ENCODE data around the gene DLX5. TPM values are rescaled to one million over a fixed set of nuclear protein-coding genes. Genes with fewer than 3 reads are reported as not detected.

DLX5 gene
- total and polyA plus RNA-seq, 9 donors, result 0.27 to 7.9 (median 1.0) TPM; not detected in 1

DNA sequence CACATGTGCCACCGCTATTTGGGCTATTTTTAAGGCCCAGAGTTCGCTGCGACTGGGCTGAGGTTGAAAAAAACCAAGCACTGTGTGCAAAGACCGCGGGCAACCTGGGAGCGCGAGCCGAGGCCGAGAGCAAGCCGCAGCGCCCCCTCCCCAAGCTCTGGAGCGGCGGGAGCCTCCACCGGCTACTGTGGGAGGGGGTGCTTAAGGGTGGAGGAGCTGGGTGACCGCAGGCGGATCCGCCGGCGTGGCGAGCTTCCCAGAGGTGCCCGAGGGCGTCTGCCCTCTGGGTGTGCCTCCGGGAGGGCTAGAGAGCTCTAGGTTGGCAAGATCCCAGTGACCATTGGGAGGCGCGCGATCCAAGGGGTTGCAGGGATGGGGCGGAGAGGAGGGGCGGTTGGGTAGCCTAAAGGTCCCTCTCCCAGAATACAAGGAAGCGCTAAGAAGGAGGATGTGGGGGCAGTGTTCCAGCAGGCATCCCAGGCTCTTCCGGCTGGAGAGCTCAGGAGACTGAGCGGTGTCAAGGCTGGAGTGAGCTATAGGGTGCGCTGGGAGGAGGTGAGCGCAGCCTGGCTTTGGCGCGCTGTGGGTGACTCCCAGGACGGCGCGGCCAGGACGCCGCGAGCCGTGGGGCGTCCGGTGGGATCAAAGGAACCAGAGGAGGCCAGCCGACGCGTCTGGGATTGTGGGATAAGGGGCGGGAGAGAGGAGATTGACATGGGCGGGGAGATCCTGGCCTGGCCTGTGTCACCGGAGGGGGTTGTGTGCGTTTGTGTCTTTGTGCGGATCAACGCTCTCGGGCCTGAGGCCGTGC lies 8.0 kb downstream of the DLX5 start:
- peaks cover 7% of the 10 kb centered on the region for H3K4me1 ChIP-seq (ENCODE audit: insufficient read depth)
- no peak overlapping the region for H3K27ac ChIP-seq
- TF ChIP-seq POLR2A (IDR thresholded peaks at IDR 0.05) (no peak), EP300 (IDR thresholded peaks at IDR 0.05) (no peak)
- TF ChIP-seq, protein P1, sequence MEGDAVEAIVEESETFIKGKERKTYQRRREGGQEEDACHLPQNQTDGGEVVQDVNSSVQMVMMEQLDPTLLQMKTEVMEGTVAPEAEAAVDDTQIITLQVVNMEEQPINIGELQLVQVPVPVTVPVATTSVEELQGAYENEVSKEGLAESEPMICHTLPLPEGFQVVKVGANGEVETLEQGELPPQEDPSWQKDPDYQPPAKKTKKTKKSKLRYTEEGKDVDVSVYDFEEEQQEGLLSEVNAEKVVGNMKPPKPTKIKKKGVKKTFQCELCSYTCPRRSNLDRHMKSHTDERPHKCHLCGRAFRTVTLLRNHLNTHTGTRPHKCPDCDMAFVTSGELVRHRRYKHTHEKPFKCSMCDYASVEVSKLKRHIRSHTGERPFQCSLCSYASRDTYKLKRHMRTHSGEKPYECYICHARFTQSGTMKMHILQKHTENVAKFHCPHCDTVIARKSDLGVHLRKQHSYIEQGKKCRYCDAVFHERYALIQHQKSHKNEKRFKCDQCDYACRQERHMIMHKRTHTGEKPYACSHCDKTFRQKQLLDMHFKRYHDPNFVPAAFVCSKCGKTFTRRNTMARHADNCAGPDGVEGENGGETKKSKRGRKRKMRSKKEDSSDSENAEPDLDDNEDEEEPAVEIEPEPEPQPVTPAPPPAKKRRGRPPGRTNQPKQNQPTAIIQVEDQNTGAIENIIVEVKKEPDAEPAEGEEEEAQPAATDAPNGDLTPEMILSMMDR (IDR thresholded peaks at IDR 0.05), result no peak
- intact Hi-C loops (cut with DNase I), result no loop called here
- H3K4me3 ChIP-seq, result no peak overlapping the region
- 2 to 3% (median 2%) methylated on average over 51 to 54 of the region's 55 CpGs for WGBS, 3 donors
- no peaks in the 10 kb centered on the region for H3K9me3 ChIP-seq
- DNase-seq, result no peak
- no peaks in the 10 kb centered on the region for H3K27me3 ChIP-seq
- H3K36me3 ChIP-seq, result no peaks in the 10 kb centered on the region

DNA sequence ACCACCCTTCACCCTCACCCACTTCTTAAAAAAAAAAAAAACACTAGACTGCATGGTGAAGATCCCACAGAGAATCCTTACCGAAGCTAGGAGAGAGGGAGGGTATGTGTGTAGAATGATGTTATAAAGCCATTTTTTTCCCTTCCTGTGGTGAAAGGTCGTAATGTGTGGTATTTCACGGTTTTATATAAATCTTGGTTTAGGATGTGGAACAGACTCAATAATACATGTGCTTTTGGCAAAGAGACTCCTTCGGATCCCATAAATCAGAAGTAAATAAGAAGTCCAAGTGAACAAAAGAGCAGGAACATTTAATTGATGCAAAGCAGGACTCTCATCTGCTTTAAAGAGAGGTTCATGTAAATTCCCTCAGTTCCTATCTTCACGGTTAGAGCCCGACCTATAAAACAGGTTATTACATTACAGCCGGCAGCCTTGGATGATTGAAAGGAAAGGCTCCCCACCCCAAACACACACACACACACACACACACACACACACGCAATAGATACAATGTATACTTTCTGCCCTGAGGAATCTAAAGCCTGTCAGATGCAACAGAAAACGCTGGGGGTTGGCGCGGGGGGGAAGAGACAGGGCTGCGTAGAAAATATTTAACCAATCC lies 8.8 kb downstream of the DLX5 start:
- H3K4me1 ChIP-seq (ENCODE audit: insufficient read depth), result peaks cover 7% of the 10 kb centered on the region
- H3K27me3 ChIP-seq, result no peaks in the 10 kb centered on the region
- DNase-seq, result no peak
- no peak overlapping the region for H3K4me3 ChIP-seq
- 5 to 11% (median 10%) methylated on average over 12 of the region's 12 CpGs for WGBS, 3 donors
- intact Hi-C loops (cut with DNase I), result no loop called here
- no peak for TF ChIP-seq POLR2A (IDR thresholded peaks at IDR 0.05)
- TF ChIP-seq EP300 (IDR thresholded peaks at IDR 0.05), result no peak
- TF ChIP-seq, protein P1 (IDR thresholded peaks at IDR 0.05), result no peak
- H3K27ac ChIP-seq, result no peak overlapping the region
- no peaks in the 10 kb centered on the region for H3K9me3 ChIP-seq
- H3K36me3 ChIP-seq, result no peaks in the 10 kb centered on the region

DNA sequence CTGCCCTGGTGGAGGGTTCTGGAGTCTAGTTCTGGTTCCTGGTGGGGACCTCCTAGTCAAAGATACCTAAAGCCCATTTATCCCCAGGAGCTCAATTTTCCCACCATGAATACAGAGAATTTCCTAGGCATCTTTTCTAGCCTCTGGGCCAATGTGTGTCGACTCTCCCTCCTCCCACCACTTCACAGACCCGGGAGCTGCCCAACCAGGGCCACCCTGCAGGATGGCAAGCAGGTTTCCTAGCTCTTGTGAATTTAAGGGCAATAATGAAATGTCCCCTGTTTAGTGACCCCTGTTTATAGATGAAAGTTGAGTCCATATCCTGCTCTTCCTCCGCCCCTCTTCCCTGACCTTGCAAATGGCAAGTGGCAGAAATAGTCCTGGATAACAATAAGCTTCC lies 9.4 kb downstream of the DLX5 start:
- WGBS, 3 donors, result 13 to 36% (median 28%) methylated on average over 3 of the region's 3 CpGs
- no peaks in the 10 kb centered on the region for H3K27me3 ChIP-seq
- H3K36me3 ChIP-seq, result no peaks in the 10 kb centered on the region
- intact Hi-C loops (cut with DNase I), result no loop called here
- H3K4me3 ChIP-seq, result no peak overlapping the region
- H3K27ac ChIP-seq, result no peak overlapping the region
- H3K4me1 ChIP-seq (ENCODE audit: insufficient read depth), result peaks cover 7% of the 10 kb centered on the region
- no peak for DNase-seq
- no peaks in the 10 kb centered on the region for H3K9me3 ChIP-seq
- TF ChIP-seq, protein P1 (IDR thresholded peaks at IDR 0.05), result no peak
- TF ChIP-seq EP300 (IDR thresholded peaks at IDR 0.05) (no peak), POLR2A (IDR thresholded peaks at IDR 0.05) (no peak)

DNA sequence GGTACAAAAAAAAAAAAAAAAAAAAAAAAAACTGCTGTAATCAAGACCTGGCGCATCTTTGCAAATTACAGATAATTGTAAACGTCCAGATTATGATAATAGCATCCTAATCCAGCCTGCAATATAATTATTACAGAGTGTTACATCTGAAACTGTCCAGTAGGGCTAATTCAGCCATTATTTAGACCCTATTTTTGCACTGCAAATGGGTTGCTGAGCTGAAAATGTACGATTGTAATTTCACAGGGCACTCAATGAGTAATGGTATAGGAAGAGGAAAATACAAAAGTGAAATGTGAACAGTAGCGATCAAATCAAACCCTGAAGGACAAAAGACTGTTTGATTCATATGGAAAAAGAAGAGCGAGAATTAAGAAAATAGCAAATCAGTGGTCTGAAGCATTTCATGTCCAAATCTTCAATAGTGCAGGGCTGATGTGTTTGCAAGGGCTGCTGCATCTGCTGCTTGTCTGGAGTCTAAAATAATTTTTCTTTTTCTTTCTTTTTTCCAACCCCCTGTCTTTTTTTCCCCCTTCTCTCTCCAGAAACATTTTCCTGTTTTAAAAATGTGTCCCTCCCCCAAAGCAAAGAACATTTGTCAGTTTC lies 10.4 kb downstream of the DLX5 start:
- no peak for DNase-seq
- intact Hi-C loops (cut with DNase I), result no loop called here
- peaks cover 7% of the 10 kb centered on the region for H3K4me1 ChIP-seq (ENCODE audit: insufficient read depth)
- H3K27ac ChIP-seq, result no peak overlapping the region
- H3K9me3 ChIP-seq, result no peaks in the 10 kb centered on the region
- TF ChIP-seq POLR2A (IDR thresholded peaks at IDR 0.05), result no peak
- TF ChIP-seq, protein P1 (IDR thresholded peaks at IDR 0.05), result no peak
- TF ChIP-seq EP300 (IDR thresholded peaks at IDR 0.05), result no peak
- no peaks in the 10 kb centered on the region for H3K27me3 ChIP-seq
- WGBS, 3 donors, result 19 to 29% (median 22%) methylated on average over 5 of the region's 5 CpGs
- no peaks in the 10 kb centered on the region for H3K36me3 ChIP-seq
- no peak overlapping the region for H3K4me3 ChIP-seq
